ENCODE measurements around the gene NIPSNAP3A.
A peak's percentile ranks its signal among the peaks of the same experiment; 100 is the strongest.

Gene NIPSNAP3A

GRCh38 chr9:104798209-104798995 lies 50.9 kb downstream of the NIPSNAP3A start:
- H3K4me3 ChIP-seq (ENCODE audit: control insufficient read depth, low read depth, low read length): no peak overlapping the region
- no peak for TF ChIP-seq CTCF (conservative IDR thresholded peaks at IDR 0.05; ENCODE audit: control insufficient read depth, insufficient read depth, low read depth, low read length)
- DNase-seq (ENCODE audit: low read depth): no peak

- DNase-seq (ENCODE audit: low read depth): no peak
- TF ChIP-seq CTCF (conservative IDR thresholded peaks at IDR 0.05; ENCODE audit: control insufficient read depth, insufficient read depth, low read depth, low read length): no peak
- no peak overlapping the region for H3K4me3 ChIP-seq (ENCODE audit: control insufficient read depth, low read depth, low read length)
Observed at GRCh38 chr9:104800068-104800785, 52.7 kb downstream of the NIPSNAP3A start.

- DNase-seq (ENCODE audit: low read depth): no peak
- H3K4me3 ChIP-seq (ENCODE audit: control insufficient read depth, low read depth, low read length): no peak overlapping the region
- TF ChIP-seq CTCF (conservative IDR thresholded peaks at IDR 0.05; ENCODE audit: control insufficient read depth, insufficient read depth, low read depth, low read length): no peak
Observed at GRCh38 chr9:104802110-104802509, 54.6 kb downstream of the NIPSNAP3A start.

GRCh38 chr9:104802906-104803305 lies 55.4 kb downstream of the NIPSNAP3A start:
- no peak overlapping the region for H3K4me3 ChIP-seq (ENCODE audit: control insufficient read depth, low read depth, low read length)
- no peak for TF ChIP-seq CTCF (conservative IDR thresholded peaks at IDR 0.05; ENCODE audit: control insufficient read depth, insufficient read depth, low read depth, low read length)
- no peak for DNase-seq (ENCODE audit: low read depth)

GRCh38 chr9:104805441-104805840 lies 58.0 kb downstream of the NIPSNAP3A start:
- TF ChIP-seq CTCF (conservative IDR thresholded peaks at IDR 0.05; ENCODE audit: control insufficient read depth, insufficient read depth, low read depth, low read length): no peak
- H3K4me3 ChIP-seq (ENCODE audit: control insufficient read depth, low read depth, low read length): no peak overlapping the region
- no peak for DNase-seq (ENCODE audit: low read depth)

- no peak overlapping the region for H3K4me3 ChIP-seq (ENCODE audit: control insufficient read depth, low read depth, low read length)
- peak; percentile 46 for TF ChIP-seq CTCF (conservative IDR thresholded peaks at IDR 0.05; ENCODE audit: control insufficient read depth, insufficient read depth, low read depth, low read length)
- peak; percentile 71 for DNase-seq (ENCODE audit: low read depth)
Observed at GRCh38 chr9:104808035-104808614, 60.6 kb downstream of the NIPSNAP3A start.
